NCI-H128 (cell line): Measurements from ENCODE around the gene C11orf97.
A peak's percentile ranks its signal among the peaks of the same experiment; 100 is the strongest.
"Not testable (repeated sequence)": the region's sequence is repeated elsewhere in the genome, so short reads cannot be mapped to it uniquely, and the experiment has no call there.

Experiments used
- DNase-seq: peaks from one replicate; lab custom pipeline; 2025; ENCODE audit not compliant: unreplicated experiment; lab: John Stamatoyannopoulos, UW

C11orf97 gene

GRCh38 chr11:94511932-94512781, at the start of gene C11orf97:
C11orf97 (plus strand) TSS chr11:94512461; CDS start chr11:94512529, 68 bp downstream.
- no peak for DNase-seq

- no peak for DNase-seq
Observed at GRCh38 chr11:94469416-94469815, 42.8 kb upstream of the C11orf97 start.

GRCh38 chr11:94472916-94473799, 39.1 kb upstream of the C11orf97 start:
- DNase-seq: no peak

- DNase-seq: no peak
Observed at GRCh38 chr11:94477624-94478023, 34.6 kb upstream of the C11orf97 start.

- DNase-seq: no peak
Observed at GRCh38 chr11:94481342-94481741, 30.9 kb upstream of the C11orf97 start.

GRCh38 chr11:94486068-94486467, 26.2 kb upstream of the C11orf97 start:
- no peak for DNase-seq

GRCh38 chr11:94493281-94494125, 18.8 kb upstream of the C11orf97 start, which contains the start of the genes ANKRD49 and MRE11:
ANKRD49 (plus strand) TSS chr11:94493984; CDS start chr11:94496694, 2,710 bp downstream.
MRE11 (minus strand) TSS chr11:94493844; CDS start chr11:94492801, 1,043 bp downstream.
- peak; percentile 93 for DNase-seq

- DNase-seq: no peak
Observed at GRCh38 chr11:94494126-94494680, 18.1 kb upstream of the C11orf97 start.

GRCh38 chr11:94500181-94500580, 12.1 kb upstream of the C11orf97 start:
- DNase-seq: no peak

GRCh38 chr11:94501522-94501921, 10.7 kb upstream of the C11orf97 start:
- DNase-seq: no peak

- DNase-seq: no peak
Observed at GRCh38 chr11:94504689-94505293, 7.5 kb upstream of the C11orf97 start.

- DNase-seq: not testable (repeated sequence)
Observed at GRCh38 chr11:94506513-94506912, 5.7 kb upstream of the C11orf97 start.

GRCh38 chr11:94507485-94507884, 4.8 kb upstream of the C11orf97 start:
- no peak for DNase-seq

GRCh38 chr11:94513091-94513490, 830 bp downstream of the C11orf97 start:
- peak; percentile 60 for DNase-seq

- DNase-seq: no peak
Observed at GRCh38 chr11:94515398-94515797, 3.1 kb downstream of the C11orf97 start.

GRCh38 chr11:94516725-94517124, 4.5 kb downstream of the C11orf97 start:
- DNase-seq: no peak

- no peak for DNase-seq
Observed at GRCh38 chr11:94518300-94518699, 6.0 kb downstream of the C11orf97 start.

GRCh38 chr11:94519478-94520084, 7.3 kb downstream of the C11orf97 start:
- no peak for DNase-seq

GRCh38 chr11:94521684-94522083, 9.4 kb downstream of the C11orf97 start:
- no peak for DNase-seq

- no peak for DNase-seq
Observed at GRCh38 chr11:94524341-94524740, 12.1 kb downstream of the C11orf97 start.
